Peyer's patch (tissue), 4 donors: ENCODE measurements around the gene FUT8.

Experiments used
- POLR2A ChIP-seq, 2 donors: fragments of 450-650 bp; IDR thresholded peaks; one replicate each; pipeline ENCODE4 v1.5.1; 2017; ENCODE audit warnings: antibody characterized with exemption in 2 of 2, mild to moderate bottlenecking in 2 of 2, moderate library complexity in 2 of 2
- TF ChIP-seq, protein P1 (sequence below), 6 experiments: fragments of 450-650 bp in 4 of 6; fragments of 200-600 bp in 2 of 6; sonication (generic) in 1 of 6; IDR thresholded peaks; one replicate each; pipeline ENCODE4 v1.5.1; 2017 to 2019; ENCODE audit warnings: antibody characterized with exemption in 6 of 6, mild to moderate bottlenecking in 3 of 6, moderate library complexity in 1 of 6

DNA sequence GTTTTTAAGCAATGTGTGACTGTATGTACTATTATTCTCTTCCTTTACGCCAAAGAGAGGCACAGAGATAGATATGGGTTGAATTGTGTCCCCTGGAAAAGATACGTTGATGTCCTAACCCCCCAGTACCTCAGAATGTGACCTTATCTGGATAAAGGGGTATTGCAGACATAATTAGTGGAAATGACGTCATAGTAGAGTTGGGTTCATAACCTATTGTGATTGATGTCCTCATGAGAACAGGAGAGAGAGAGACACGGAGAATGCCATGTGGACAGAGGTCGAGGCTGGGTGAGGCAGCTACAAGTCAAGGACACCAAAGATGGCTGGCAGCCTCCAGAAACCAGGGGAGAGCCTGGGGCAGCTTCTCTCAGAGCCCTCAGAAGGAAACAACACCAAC is 376.3 kb downstream of the FUT8 start:
- TF ChIP-seq, protein P1, sequence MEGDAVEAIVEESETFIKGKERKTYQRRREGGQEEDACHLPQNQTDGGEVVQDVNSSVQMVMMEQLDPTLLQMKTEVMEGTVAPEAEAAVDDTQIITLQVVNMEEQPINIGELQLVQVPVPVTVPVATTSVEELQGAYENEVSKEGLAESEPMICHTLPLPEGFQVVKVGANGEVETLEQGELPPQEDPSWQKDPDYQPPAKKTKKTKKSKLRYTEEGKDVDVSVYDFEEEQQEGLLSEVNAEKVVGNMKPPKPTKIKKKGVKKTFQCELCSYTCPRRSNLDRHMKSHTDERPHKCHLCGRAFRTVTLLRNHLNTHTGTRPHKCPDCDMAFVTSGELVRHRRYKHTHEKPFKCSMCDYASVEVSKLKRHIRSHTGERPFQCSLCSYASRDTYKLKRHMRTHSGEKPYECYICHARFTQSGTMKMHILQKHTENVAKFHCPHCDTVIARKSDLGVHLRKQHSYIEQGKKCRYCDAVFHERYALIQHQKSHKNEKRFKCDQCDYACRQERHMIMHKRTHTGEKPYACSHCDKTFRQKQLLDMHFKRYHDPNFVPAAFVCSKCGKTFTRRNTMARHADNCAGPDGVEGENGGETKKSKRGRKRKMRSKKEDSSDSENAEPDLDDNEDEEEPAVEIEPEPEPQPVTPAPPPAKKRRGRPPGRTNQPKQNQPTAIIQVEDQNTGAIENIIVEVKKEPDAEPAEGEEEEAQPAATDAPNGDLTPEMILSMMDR (IDR thresholded peaks at IDR 0.05): no peak
- TF ChIP-seq POLR2A (IDR thresholded peaks at IDR 0.05): no peak
